ENCODE measurements around the gene CCDC102A.
"Not testable (repeated sequence)": the region's sequence is repeated elsewhere in the genome, so short reads cannot be mapped to it uniquely, and the experiment has no call there.

Gene CCDC102A

DNA sequence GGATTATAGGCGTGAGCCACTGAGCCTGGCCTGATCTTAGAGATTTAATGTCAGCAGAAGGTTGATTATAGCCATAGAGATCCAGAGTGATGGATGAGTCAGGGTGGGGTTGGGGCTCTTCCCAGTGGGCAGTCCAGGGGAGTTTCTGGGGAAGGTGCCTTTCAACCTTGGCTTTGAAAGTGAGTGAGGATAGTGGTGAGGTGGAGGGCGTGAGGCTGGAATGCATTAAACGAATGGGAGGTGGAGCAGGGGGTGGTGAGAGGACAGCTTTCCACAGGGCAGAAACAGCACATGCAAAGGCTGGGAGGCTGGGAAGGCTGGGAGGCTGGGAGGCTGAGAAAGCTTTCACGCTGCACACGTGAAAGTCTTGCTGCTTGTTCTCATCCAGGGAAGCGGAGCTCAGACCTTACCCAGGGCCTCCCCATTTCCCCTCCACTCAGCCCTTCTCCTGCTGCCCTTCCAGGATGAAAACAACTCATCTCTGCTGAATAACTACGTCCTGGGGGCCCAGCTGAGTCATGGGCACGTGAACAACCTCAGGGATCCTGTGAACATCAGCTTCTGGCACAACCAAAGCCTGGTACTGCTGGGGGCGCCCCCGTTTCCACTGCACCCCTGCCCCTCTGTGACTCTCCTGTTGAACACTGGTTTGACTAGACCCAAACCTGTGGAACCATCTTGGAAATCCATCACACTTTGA lies 28.4 kb upstream of the CCDC102A start:
- no peak for DNase-seq

DNA sequence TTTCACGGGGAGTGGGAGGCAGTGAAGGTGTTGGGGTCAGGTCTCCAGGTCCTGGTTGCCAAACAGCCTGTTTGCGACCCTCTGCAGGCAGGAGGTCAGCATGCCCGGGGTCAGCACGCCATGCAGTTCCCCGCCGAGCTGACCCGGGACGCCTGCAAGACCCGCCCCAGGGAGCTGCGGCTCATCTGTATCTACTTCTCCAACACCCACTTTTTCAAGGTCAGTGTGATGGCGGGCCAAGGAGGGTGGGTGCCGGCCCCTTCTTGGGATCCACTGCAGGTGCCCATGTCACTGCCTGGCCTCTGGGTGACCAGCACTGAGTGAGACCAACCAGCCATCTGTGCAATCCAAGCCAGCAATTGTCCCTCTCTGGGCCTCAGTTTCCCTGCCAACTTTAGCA lies 27.4 kb upstream of the CCDC102A start:
- DNase-seq = no peak

DNA sequence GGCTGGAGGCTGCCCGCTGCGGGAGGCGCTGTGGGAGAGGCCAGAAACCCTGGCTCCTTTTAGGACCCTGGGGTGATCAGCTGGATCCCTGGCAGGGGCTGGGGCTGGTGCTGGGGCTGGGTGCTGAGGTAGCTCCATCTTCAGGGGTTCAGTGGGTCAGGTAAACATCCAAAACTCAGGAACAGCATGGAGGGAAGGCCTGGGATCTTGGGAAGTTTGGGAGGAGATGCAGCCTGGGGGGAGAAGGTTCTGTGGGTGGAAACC lies 27.0 kb upstream of the CCDC102A start:
- DNase-seq = no peak

DNA sequence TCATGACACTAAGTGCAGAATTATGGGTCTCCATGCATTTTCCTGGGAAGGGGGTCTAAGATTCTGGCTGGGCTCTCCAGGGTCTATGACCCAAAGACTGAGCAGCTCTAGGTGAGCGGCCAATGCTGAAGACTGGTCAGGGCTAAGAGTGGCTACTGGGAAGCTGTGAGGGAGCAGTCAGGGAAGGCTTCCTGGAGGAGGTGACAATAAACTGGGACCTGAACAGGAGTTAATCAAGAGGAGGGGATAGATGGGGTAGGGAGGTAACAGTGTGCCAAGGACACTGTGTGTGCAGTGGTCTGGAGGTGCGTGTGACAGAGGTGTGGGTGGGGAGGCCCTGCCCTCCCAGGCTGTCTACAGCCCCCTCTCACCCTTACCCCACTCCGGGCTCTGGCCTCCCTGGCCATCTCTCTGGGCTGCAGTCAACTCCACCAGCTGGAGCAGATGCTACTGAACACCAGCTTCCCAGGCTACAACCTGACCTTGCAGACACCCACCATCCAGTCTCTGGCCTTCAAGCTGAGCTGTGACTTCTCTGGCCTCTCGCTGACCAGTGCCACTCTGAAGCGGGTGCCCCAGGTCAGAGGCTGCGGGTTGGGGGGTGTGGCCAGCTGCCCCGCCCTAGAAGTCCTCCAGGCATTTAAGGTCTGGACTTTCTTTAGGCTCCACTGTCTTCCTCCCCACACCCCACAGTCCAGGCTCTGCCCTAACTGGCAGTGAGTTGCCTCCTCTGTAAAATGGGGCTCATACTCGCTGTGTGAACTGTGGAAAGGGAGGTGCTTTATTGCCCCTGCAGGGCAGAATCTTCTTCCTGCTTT lies 26.5 kb upstream of the CCDC102A start:
- no peak for DNase-seq

DNA sequence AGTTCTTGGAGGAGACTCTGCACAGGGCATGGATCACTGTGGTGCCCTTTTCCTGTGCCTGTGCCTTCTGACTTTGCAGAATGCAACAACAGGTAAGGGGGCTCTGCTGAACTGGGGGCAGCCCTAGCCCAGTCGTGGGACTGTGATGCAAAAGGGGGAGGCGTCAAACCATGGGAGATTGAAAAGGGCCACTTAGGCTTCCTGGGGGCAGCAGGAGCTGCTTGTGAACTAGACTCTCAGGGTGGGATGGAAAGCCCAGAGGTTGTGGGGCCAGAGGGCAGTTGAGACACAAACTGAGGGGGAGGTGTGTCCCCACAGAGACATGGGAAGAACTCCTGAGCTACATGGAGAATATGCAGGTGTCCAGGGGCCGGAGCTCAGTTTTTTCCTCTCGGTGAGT lies 25.7 kb upstream of the CCDC102A start:
- DNase-seq = no peak

DNA sequence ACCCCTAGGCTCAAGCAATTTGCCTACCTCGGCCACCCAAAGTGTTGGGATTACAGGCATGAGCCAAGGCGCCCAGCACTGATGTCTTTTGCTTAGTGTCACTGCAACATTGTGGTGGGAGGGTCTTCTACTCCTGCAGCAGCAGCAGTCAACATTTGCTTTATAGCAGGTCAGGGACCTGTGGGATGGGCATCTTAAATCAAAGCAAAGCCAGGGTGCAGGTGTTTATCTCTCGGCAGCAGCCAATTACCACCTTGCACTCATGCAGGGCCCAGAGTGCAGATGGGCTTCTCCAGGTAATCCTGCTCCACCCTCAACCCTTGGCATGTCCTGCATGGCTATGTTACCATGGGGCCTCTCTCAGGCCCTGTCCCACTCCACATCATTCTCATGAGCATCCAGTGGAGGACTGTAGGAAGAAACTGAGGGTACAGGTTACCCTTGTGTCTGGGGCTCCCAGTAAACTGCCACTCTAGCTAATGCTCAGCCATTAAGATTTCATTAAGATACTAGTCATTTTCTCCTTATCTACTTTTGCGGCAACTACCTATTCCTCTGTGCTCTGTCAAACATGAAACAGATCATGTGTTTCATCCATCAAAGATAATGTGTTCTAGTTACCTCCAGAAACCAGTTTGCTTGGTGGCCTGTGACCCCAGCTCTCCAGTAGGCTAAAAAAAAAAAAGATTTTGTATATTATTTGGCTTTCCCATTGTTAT lies 22.9 kb upstream of the CCDC102A start:
- DNase-seq = no peak

DNA sequence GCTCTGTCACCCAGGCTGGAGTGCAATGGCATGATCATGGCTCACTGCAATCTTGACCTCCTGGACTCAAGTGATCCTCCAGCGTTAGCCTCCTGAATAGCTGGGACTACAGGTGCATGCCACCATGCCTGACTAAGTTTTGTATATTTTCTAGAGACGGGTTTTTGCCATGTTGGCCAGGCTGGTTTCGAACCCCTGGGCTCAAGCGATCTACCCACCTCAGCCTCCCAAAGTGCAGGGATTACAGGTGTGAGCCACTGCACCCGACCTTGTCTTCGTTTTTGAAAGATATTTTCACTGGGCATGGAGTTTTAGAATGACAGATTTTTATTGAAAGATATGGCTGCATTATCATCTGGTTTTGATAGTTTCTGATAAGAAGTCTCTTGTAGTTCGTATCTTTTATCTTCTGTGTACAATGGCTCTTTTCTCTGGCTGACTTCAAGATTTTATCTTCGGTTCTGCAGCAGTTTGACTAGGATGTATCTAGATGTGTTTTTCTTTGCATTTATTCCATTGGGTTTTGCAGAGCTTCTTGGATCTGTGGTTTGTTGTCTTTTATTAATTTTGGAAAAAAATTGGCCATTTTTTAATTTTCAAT lies 20.7 kb upstream of the CCDC102A start:
- no peak for DNase-seq

DNA sequence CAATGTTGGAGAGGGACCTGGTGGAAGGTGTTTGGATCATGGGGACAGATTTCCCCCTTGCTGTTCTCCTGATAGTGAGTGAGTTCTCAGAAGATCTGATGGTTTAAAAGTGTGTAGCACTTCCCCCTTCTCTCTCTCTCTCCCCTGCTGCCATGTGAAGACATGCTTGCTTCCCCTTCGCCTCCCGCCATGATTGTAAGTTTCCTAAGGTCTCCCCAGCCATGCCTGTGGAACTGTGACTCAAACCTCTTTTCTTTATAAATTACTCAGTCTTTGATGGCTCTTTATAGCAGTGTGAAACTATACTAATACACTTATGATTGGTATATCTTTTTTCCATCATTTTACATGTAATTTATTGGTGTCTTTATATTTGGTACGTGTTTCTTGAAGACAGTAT lies 19.5 kb upstream of the CCDC102A start:
- no peak for DNase-seq

DNA sequence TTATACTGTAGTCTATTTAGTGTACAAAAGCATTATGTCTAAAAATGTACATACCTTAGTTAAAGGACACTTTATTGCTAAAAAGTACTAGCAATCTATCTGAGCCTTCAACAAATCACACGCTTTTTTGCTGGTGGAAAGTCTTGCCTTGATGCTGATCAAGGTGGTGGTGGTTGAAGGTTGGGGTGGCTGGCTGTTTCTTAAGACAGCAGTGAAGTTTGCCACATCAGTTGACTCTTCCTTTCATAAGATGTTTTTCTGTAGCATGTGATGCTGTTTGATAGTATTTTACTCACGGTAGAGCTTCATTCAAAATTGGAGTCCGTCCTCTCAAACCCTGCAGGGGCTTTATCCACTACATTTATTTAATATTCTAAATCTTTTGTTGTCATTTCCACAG lies 14.7 kb upstream of the CCDC102A start:
- no peak for DNase-seq

DNA sequence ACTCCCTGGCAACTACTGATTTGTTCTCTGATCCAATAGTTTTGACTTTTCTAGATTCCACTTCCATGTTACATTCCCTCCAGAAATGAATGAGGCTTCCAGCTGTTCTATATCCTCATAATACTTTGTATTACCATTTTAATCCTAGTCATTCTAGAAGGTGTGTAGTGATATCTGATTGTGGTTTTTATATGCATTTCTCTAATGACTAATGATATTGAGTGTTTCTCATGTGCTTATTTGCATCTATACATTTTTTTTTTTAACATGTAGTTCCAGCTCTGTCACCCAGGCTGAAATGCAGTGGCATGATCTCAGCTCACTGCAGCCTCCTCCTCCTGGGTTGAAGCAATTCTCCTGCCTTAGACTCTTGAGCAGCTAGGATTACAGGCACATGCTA lies 13.4 kb upstream of the CCDC102A start:
- no peak for DNase-seq

DNA sequence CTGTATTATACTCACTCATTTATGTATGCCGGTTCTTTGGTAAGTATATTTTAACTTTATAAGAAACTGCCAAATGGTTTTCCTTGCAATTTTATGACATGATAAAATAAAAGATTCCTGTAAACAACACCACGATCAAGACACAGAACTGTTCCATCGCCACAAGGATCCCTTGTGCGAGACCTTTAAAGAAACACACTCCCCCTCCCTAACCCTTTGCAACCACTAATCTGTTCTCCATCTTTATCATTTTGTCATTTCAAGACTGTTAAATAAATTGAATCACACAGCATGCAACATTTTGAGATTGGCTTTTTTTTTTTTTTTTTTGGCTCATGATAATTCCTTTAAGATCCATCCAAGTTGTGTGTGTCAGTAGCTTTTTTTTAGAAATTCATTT lies 12.0 kb upstream of the CCDC102A start:
- DNase-seq = no peak

DNA sequence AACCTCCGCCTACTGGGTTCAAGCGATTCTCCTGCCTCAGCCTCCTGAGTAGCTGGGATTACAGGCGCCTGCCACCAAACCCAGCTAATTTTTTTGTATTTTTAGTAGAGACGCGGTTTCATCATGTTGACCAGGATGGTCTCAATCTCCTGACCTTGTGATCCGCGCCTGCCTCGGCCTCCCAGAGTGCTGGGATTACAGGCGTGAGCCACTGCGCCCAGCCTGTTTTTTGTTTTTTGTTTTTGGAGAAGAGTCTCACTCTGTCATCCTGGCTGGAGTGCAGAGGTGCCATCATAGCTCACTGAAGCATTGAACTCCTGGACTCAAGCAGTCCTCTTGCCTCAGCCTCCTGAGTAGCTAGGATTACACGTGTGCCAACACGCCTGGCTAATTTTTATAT lies 11.2 kb upstream of the CCDC102A start:
- not testable (repeated sequence) for DNase-seq

DNA sequence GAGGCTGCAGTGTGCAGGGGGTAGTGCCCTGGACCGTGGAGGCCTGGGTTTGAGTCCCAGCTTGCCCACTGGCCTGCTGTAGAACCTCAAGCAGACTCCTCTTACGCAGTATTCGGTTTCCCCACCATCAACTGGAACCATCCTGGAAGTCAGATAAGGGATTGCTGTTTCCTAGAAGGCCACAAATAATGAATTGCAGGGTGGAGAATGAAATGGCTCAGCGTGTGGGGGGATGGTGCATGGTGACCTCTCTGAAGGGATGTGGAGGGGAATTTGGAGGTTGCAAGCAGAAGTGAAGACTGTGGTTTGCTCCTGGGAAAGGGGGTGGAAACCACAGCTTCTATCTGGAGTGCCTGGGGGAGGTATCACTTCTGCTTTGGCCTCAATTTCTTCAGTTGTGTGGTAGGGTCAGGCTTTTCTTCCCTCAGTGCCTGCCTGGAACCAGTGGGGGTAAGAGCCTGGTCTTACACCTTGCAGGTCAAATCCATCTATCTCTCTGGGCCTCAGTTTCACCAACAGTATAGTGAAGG lies 7.8 kb upstream of the CCDC102A start:
- DNase-seq = no peak

DNA sequence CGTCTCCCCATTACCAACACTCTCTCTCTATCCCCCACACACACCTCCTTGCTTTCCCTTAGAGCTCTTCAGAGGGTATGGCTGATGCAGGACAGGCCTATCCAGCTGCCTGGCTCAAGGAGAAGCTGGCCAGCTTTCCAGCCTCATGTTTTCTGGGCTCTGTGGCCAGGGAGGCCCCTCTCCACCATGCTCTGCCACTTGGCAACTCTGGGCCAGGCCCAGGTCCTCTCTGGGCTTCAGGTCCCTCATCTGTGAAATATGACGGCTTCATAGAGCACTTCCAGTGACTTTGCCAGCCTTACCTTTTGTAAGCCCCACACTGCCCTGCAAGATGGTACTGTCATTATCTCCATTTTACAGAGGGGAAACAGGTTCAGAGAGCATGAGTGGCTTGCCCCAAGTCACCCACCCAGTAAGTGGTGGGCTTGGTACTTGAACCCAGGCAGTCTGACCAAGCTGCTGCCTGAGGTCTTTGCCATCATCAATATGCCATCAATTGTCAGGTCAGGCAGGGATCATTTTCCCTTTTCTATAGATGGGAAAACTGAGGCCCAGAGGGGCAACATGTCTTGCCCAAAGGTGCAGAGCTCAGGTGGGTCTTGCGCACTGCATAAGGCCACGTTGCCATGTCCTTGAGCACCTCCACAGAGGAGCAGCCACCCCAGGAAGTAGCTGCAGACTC lies 5.5 kb upstream of the CCDC102A start:
- no peak for DNase-seq

DNA sequence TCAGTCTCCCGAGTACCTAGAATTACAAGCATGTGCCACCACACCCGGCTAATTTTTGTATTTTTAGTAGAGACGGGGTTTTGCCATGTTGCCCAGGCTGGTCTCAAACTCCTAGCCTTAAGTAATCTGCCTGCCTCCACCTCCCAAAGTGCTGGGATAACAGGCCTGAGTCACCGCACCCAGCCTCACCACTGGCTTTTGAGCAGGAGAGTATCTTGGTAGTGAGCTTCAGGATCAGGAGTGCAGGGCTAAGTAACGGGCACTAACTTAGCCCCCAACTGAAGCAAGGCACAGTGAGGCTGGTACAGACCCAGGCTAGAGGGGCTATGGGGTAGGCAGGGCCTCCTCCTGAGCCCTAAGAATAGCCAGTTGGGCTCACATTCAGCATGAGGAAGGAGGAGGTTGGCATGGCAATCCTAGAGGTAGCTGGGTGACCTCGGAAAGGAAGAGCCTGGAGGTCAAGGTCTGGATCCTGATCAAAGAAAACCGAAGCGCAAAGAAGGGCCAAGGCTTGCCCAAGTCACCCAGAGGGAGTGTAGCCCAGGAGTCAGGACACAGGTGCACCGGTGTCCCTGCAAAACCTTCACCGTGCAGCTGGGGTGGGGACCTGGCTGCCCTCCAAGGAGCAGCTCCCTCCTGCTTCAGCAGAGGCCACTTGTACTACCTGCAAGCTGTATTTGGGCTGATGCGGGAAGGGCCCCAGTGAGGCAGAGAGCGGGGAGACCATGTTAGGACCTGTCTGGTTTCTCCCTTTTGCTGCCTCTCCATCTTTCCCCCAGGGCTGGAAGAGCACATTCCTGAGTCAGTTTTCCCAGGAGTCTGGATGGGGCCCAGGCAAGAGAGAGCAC lies 4.8 kb upstream of the CCDC102A start:
- DNase-seq = no peak

DNA sequence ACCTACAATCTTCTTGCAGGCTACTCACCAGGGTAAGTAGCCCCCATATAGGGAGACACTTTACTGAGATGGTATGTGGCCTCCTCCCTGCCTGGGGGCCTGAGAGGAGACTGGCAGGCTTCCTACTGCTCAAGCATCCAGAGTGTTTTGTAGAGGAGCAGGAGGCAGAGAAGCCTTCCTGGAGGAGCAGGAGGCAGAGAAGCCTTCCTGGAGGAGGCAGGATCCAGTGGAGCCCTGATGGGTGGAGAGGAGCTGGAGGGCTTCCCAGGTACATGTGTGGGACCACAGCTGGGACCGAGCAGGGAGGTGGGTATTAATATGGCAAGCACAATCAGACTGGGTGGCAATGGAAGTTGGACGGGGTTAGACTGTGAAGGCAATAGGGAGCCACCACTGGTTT lies 4.0 kb upstream of the CCDC102A start:
- no peak for DNase-seq

DNA sequence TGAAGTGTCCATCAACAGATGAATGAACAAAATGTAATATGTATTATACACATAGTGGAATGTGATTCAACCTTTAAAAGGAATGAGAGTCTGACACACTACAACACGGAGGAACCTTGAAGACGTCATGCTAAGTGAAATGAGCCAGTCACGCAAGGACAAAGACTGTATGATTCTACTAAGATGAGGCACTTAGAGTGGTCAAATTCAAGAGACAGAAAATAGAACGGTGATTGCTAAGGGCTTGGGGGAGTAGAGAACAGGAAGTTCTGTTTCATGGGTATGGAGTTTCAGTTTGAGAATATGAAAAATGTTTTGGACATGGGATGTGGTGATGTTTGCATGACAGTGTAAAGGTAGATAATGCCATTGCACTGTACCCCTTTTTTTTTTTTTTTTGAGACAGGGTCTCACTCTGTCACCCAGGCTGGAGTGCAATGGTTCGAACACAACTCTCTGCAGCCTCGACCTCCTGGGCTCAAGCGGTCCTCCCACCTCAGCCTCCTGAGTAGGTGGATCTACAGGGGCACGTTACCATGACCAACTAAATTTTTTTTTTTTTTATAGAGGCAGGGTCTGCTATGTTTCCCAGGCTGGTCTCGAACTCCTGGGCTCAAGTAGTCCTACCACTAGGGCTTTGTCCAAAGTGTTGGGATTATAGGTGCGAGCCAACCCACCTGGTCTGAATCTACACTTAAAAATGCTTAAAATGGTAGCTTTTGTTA lies 2.9 kb upstream of the CCDC102A start:
- no peak for DNase-seq

DNA sequence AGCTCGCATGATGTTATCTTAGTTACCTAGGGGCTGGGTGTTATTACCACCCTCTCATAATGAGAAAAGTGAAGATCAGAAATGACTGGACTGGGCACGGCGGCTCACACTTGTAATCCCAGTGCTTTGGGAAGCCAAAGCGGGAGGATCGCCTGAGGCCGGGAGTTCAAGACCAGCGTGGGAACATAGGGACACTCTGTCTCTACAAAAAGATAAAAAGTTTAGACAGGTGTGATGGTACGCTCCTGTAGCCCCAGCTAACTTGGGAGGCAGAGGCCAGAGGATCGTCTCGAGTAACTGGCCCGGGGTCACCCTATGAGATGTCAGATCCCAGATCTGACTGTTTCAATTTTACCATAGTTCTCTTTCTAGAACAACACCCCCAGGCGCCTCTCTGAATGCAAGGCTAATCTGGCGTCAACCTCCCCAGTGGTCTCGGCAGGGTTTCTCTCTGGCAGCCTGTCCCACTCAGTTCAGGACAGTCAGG lies 1.9 kb upstream of the CCDC102A start:
- DNase-seq = no peak

DNA sequence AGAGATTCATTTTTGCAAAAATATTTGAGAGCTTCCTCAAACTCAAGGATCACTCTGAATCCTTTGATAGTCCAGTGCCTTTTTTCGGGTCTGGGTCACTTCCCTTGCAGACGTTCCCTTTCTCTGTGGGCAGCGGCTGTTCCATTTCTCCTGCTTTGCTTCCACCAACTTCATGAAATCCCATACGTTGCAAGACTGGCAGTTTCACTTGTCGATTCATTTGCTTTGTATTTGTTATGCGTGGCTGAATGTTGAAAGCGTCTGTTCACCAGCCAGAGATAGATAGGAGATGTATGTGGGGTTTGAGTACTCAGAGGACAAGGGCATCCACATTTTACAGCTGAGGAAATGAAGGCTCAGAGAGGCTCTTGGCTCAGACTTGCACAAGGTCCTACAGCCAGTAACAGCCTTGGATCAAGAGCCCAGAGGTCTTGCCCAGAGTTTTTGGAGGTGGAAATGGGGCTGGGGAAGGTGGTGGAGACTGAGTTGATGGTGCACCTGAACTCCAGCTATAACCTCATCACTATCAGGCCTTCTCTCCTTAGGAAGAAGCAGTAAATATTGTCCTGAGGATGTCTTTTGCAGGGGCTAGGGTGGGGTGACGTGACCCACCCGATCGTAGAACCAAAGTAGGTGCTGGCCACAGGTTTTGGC lies 1.3 kb upstream of the CCDC102A start:
- no peak for DNase-seq

DNA sequence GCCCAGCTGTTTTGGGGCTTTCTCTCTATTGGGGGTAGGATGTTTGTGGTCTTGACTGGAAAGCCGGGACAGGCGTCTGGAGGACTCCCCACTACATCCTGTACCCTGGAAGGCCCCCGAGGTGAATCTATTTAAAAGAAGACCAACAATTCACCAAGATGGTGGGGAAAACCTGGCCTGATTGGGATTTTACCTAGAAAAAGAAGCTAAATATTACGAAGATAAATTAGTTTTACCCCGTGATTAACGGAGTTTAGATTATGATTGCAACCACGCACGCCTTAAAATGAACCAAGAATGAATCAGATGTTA lies 779 bp upstream of the CCDC102A start:
- no peak for DNase-seq
